Peyer's patch (tissue), 4 donors: ENCODE data around the gene PRXL2C.

Experiments used
- POLR2A ChIP-seq, 2 donors: fragments of 450-650 bp; IDR thresholded peaks; one replicate each; pipeline ENCODE4 v1.5.1; 2017; ENCODE audit warnings: antibody characterized with exemption in 2 of 2, mild to moderate bottlenecking in 2 of 2, moderate library complexity in 2 of 2
- TF ChIP-seq, protein P1 (sequence below), 6 experiments: fragments of 450-650 bp in 4 of 6; fragments of 200-600 bp in 2 of 6; sonication (generic) in 1 of 6; IDR thresholded peaks; one replicate each; pipeline ENCODE4 v1.5.1; 2017 to 2019; ENCODE audit warnings: antibody characterized with exemption in 6 of 6, mild to moderate bottlenecking in 3 of 6, moderate library complexity in 1 of 6

DNA sequence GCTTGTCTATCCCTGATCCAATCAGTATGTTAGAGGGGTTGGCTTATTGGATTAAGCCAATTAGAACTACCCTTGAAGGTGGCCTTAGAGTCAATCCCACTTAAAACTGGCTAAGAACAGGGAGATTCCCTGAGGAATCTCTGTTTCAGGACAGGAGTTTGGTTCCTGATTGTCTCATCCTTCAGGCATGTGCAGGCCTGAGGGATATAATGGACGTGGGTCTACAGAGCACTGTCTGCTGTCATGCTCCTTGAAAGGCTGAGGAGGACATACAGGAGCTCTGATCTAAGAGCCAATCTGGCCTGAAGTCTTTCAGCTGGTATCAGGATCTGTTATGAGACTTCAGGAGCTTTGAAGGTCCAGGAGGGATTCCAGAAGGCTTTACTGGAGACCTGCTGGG lies 36.2 kb upstream of the PRXL2C start:
- TF ChIP-seq, protein P1, sequence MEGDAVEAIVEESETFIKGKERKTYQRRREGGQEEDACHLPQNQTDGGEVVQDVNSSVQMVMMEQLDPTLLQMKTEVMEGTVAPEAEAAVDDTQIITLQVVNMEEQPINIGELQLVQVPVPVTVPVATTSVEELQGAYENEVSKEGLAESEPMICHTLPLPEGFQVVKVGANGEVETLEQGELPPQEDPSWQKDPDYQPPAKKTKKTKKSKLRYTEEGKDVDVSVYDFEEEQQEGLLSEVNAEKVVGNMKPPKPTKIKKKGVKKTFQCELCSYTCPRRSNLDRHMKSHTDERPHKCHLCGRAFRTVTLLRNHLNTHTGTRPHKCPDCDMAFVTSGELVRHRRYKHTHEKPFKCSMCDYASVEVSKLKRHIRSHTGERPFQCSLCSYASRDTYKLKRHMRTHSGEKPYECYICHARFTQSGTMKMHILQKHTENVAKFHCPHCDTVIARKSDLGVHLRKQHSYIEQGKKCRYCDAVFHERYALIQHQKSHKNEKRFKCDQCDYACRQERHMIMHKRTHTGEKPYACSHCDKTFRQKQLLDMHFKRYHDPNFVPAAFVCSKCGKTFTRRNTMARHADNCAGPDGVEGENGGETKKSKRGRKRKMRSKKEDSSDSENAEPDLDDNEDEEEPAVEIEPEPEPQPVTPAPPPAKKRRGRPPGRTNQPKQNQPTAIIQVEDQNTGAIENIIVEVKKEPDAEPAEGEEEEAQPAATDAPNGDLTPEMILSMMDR (IDR thresholded peaks at IDR 0.05) = no peak
- TF ChIP-seq POLR2A (IDR thresholded peaks at IDR 0.05) = no peak
